ENCODE measurements around the gene FAIM2.

FAIM2 gene

GRCh38 chr12:49903700-49904423 is at the start of gene FAIM2:
FAIM2 (minus strand) TSS chr12:49903900; CDS start chr12:49903792, 108 bp downstream.
- no peak for DNase-seq (ENCODE audit: low spot score)

- DNase-seq (ENCODE audit: low spot score) = no peak
Measured at GRCh38 chr12:49953151-49953550, 49.5 kb upstream of the FAIM2 start.

GRCh38 chr12:49952391-49953055 is 48.8 kb upstream of the FAIM2 start:
- DNase-seq (ENCODE audit: low spot score) = no peak

- DNase-seq (ENCODE audit: low spot score) = no peak
Measured at GRCh38 chr12:49951411-49952240, 47.9 kb upstream of the FAIM2 start.

- no peak for DNase-seq (ENCODE audit: low spot score)
Measured at GRCh38 chr12:49950273-49951251, 46.9 kb upstream of the FAIM2 start, which contains the start of gene AQP2. AQP2 (plus strand) TSS chr12:49950737; CDS start chr12:49950831, 94 bp downstream.

GRCh38 chr12:49949866-49950265 is 46.2 kb upstream of the FAIM2 start:
- no peak for DNase-seq (ENCODE audit: low spot score)

- DNase-seq (ENCODE audit: low spot score) = no peak
Measured at GRCh38 chr12:49948866-49949845, 45.5 kb upstream of the FAIM2 start.

- DNase-seq (ENCODE audit: low spot score) = no peak
Measured at GRCh38 chr12:49947593-49948226, 44.0 kb upstream of the FAIM2 start.

- no peak for DNase-seq (ENCODE audit: low spot score)
Measured at GRCh38 chr12:49946497-49946896, 42.8 kb upstream of the FAIM2 start.

GRCh38 chr12:49946086-49946485 is 42.4 kb upstream of the FAIM2 start:
- no peak for DNase-seq (ENCODE audit: low spot score)

GRCh38 chr12:49945394-49946080 is 41.8 kb upstream of the FAIM2 start:
- DNase-seq (ENCODE audit: low spot score) = peak; percentile 78

- DNase-seq (ENCODE audit: low spot score) = no peak
Measured at GRCh38 chr12:49944718-49945117, 41.0 kb upstream of the FAIM2 start.

GRCh38 chr12:49944046-49944445 is 40.3 kb upstream of the FAIM2 start:
- no peak for DNase-seq (ENCODE audit: low spot score)

GRCh38 chr12:49943625-49943960 is 39.9 kb upstream of the FAIM2 start:
- DNase-seq (ENCODE audit: low spot score) = no peak

- no peak for DNase-seq (ENCODE audit: low spot score)
Measured at GRCh38 chr12:49942921-49943624, 39.4 kb upstream of the FAIM2 start.

GRCh38 chr12:49942512-49942893 is 38.8 kb upstream of the FAIM2 start:
- no peak for DNase-seq (ENCODE audit: low spot score)

GRCh38 chr12:49941556-49942511 is 38.1 kb upstream of the FAIM2 start:
- no peak for DNase-seq (ENCODE audit: low spot score)

Measured in NAMALWA (cell line).